Glutamatergic neuron (in vitro differentiated cells): Measurements from ENCODE around the gene HES3. TPM values are rescaled to one million over a fixed set of nuclear protein-coding genes. Genes with fewer than 3 reads are reported as not detected.

ENCODE experiments used
- DNase-seq: peaks from one replicate; pipeline ENCODE4 v3.0.0; 2022
- H3K27ac Mint-ChIP-seq: one replicate; pipeline ENCODE4 v1.8.0; 2020; ENCODE audit warnings: mild to moderate bottlenecking, mixed read lengths, inconsistent platforms; ENCODE audit not compliant: unreplicated experiment
- H3K27me3 Mint-ChIP-seq: one replicate; pipeline ENCODE4 v1.8.0; 2020; ENCODE audit warnings: mild to moderate bottlenecking, moderate library complexity, mixed read lengths, inconsistent platforms; ENCODE audit not compliant: unreplicated experiment
- H3K36me3 Mint-ChIP-seq: one replicate; pipeline ENCODE4 v1.8.0; 2020; ENCODE audit warnings: mild to moderate bottlenecking, mixed read lengths, inconsistent platforms; ENCODE audit not compliant: unreplicated experiment
- H3K4me1 Mint-ChIP-seq: one replicate; pipeline ENCODE4 v1.8.0; 2020; ENCODE audit warnings: mild to moderate bottlenecking, low read depth, mixed read lengths, inconsistent platforms; ENCODE audit not compliant: unreplicated experiment
- H3K4me3 Mint-ChIP-seq: one replicate; pipeline ENCODE4 v1.8.0; 2020; ENCODE audit warnings: mild to moderate bottlenecking, mixed read lengths, inconsistent platforms; ENCODE audit not compliant: unreplicated experiment
- H3K9me3 Mint-ChIP-seq: one replicate; pipeline ENCODE4 v1.8.0; 2020; ENCODE audit warnings: mild to moderate bottlenecking, moderate library complexity, mixed read lengths, inconsistent platforms; ENCODE audit not compliant: unreplicated experiment
- CTCF ChIP-seq: fragments of 200-600 bp; sonication (generic); IDR thresholded peaks from one replicate; pipeline ENCODE4 v1.5.0; 2021; ENCODE audit not compliant: partially characterized antibody, unreplicated experiment
- total RNA-seq: library from RNA; stranded (reverse); fragmentation: NEBNext Ultra II Directional; extraction: Animal tissue kit (Norgen Biotek cat#: 25700); gene quantifications from one replicate; pipeline ENCODE4 v1.2.1, GENCODE V29; 2021; ENCODE audit not compliant: unreplicated experiment

The HES3 gene
- total RNA-seq, 1 donor from 2014 or later: 0.66 TPM

DNA sequence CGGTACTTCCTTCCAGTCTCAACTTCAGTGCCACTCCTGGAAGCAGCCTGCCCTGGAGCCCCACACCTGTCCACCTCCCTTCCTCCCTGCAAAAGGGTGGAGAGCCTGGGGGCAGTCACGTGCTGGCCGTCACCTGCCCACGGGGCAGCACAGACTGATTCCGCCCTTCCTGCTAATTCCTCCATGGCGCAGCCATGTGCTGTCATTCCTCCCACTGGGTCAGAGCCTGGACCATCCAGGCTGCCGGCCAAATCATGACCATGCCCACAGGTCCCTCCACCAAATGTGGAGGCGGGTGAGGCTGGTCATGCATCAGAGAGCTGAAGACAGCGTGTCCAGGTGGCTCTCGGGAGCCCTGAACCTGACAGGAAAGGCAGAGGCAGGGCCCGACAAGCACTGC lies 41.4 kb downstream of the HES3 start:
- TF ChIP-seq CTCF: no peak
- no peaks in the 10 kb centered on the region for H3K27me3 Mint-ChIP-seq
- H3K36me3 Mint-ChIP-seq: no peaks in the 10 kb centered on the region
- H3K9me3 Mint-ChIP-seq: peaks cover 1% of the 10 kb centered on the region
- no peak overlapping the region for H3K27ac Mint-ChIP-seq
- peaks cover 3% of the 10 kb centered on the region for H3K4me1 Mint-ChIP-seq
- H3K4me3 Mint-ChIP-seq: no peak overlapping the region
- DNase-seq: no peak

- H3K9me3 Mint-ChIP-seq: peaks cover 1% of the 10 kb centered on the region
- no peak overlapping the region for H3K27ac Mint-ChIP-seq
- no peaks in the 10 kb centered on the region for H3K27me3 Mint-ChIP-seq
- no peak for TF ChIP-seq CTCF
- H3K4me3 Mint-ChIP-seq: no peak overlapping the region
- H3K4me1 Mint-ChIP-seq: peaks cover 5% of the 10 kb centered on the region
- DNase-seq: no peak
- no peaks in the 10 kb centered on the region for H3K36me3 Mint-ChIP-seq
Measured at GRCh38 chr1:6286266-6286665, 42.3 kb downstream of the HES3 start.

DNA sequence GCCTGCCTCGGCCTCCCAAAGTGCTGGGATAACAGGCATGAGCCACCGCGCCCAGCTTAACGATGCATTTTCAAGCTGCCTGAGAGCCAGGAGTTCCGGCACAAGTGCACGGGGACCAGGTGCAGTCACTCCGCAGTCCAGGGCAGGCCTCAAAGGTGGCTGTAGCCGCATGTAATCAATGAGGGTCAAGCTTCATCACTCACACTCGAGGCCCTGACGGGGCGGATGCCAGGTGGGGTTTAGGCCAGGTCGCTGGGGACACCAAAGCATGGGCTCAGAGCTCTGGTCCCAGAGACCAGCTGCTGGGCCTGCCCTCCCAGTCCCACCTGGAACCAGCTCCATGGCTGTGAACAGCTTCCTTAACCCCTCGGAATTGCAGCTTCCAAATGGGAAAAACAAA lies 43.0 kb downstream of the HES3 start:
- Mint-ChIP-seq H3K4me1 (peaks cover 9% of the 10 kb centered on the region), H3K27me3 (peaks cover 2% of the 10 kb centered on the region), H3K36me3 (no peaks in the 10 kb centered on the region), H3K9me3 (peaks cover 1% of the 10 kb centered on the region), H3K4me3 (no peak overlapping the region), H3K27ac (no peak overlapping the region)
- DNase-seq: no peak
- TF ChIP-seq CTCF: no peak

DNA sequence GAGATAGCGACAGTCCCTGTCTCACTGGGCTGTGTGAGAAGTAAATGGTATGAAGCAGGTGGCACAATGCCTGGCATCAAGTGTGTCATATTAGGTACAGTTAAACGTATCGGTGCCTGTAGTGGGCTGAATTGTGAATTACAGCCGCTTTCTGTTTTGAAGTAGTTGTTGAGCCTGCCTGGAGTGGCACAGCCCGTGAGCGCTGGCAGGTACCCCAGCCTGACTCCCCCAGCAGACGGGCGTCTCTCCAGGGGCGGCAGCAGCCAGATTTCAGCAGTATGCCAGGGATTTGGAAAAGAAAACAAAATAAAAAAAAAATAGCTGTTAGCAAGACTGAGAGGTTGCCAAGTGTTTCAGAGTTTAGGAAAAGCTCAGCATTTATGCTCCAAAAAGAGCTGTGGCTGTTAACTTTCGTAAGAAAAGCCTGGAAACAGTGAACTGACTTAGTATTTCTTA lies 43.5 kb downstream of the HES3 start:
- Mint-ChIP-seq H3K9me3 (peaks cover 1% of the 10 kb centered on the region), H3K36me3 (no peaks in the 10 kb centered on the region), H3K27ac (no peak overlapping the region), H3K27me3 (peaks cover 2% of the 10 kb centered on the region), H3K4me1 (peaks cover 8% of the 10 kb centered on the region), H3K4me3 (no peak overlapping the region)
- TF ChIP-seq CTCF: no peak
- no peak for DNase-seq

- no peak for TF ChIP-seq CTCF
- DNase-seq: no peak
- H3K27ac Mint-ChIP-seq: no peak overlapping the region
- H3K9me3 Mint-ChIP-seq: peaks cover 2% of the 10 kb centered on the region
- no peaks in the 10 kb centered on the region for H3K36me3 Mint-ChIP-seq
- H3K27me3 Mint-ChIP-seq: peaks cover 2% of the 10 kb centered on the region
- H3K4me1 Mint-ChIP-seq: peaks cover 7% of the 10 kb centered on the region
- H3K4me3 Mint-ChIP-seq: no peak overlapping the region
Measured at GRCh38 chr1:6288026-6288425, 44.0 kb downstream of the HES3 start.
